IPS-18a (cell line): ENCODE data around the gene TELO2.

ENCODE experiments used
- H3K27ac ChIP-seq: one replicate; pipeline ENCODE4 v1.5.1; 2013; ENCODE audit warnings: low read length
- H3K27me3 ChIP-seq: one replicate; pipeline ENCODE4 v1.6.1; 2013; ENCODE audit warnings: mild to moderate bottlenecking, low read length; ENCODE audit not compliant: control insufficient read depth, insufficient read depth
- H3K36me3 ChIP-seq: one replicate; pipeline ENCODE4 v1.6.1; 2013; ENCODE audit warnings: low read depth, low read length; ENCODE audit not compliant: control insufficient read depth
- H3K4me1 ChIP-seq: one replicate; pipeline ENCODE4 v1.6.1; 2013; ENCODE audit warnings: low read depth, low read length; ENCODE audit not compliant: control insufficient read depth
- H3K4me3 ChIP-seq: one replicate; pipeline ENCODE4 v1.5.1; 2013; ENCODE audit warnings: low read length
- H3K9ac ChIP-seq: one replicate; pipeline ENCODE4 v1.6.1; 2013; ENCODE audit warnings: mild to moderate bottlenecking, low read length, moderate library complexity
- H3K9me3 ChIP-seq: one replicate; pipeline ENCODE4 v1.6.1; 2013; ENCODE audit warnings: low read depth, low read length; ENCODE audit not compliant: control insufficient read depth

Gene TELO2

DNA sequence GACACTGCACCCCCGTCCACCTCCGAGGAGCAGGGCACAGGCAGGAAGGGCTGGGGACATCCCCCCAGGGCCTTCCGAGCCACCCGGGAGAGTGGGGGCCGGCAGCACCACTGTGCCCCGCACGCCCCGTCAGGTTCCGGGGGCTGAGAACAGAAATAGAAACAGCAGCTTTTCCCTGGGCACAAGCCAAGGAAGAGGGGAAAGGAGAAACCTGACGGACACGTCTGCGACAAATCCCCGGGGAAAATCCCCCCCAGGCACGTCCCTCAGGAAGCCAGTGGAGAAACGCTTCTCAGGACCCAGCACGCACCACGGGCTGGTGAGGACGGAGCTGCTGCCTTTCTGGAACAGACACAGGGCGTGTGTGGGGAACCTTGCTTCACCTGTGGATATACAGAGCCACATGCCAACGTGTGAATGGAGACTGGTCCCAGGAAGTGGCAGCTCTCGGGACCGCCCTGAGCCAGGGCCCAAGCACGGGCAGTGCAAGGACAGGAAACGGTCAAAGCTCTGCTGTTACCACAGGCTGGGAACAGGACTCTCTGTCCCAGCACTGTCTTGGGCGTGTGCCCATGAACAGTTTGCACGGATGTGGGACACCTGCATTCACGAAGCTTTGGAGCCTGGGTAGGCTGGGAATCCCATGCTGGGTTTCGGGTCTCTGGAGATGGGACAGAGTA lies 39.1 kb downstream of the TELO2 start:
- Histone ChIP-seq H3K4me1 (no peaks in the 10 kb centered on the region), H3K27ac (no peak overlapping the region)

DNA sequence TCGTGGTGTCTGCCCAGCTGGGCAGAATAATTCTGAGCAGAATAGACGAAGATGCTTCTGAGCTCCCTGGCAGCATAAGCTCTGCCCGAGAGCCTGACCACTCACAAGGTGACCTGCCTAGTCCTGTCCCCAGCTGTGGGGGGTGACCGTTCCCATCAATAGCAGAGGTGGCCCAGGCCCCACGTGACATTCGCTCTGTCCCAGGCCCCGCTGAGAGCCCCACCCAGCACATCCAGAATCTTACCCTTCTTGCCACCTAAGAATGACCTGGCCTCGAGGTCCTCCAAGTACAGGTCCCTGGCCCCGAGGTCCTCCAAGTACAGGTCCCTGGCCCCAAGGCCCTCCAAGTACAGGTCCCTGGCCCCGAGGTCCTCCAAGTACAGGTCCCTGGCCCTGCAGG lies 39.6 kb downstream of the TELO2 start:
- Histone ChIP-seq H3K9me3 (no peaks in the 10 kb centered on the region), H3K36me3 (no peaks in the 10 kb centered on the region), H3K4me3 (no peak overlapping the region), H3K4me1 (no peaks in the 10 kb centered on the region), H3K27me3 (no peaks in the 10 kb centered on the region), H3K27ac (no peak overlapping the region), H3K9ac (no peak overlapping the region)

More for the DNA sequence above, 39.1 kb downstream of the TELO2 start:
- Histone ChIP-seq H3K36me3 (no peaks in the 10 kb centered on the region), H3K27me3 (no peaks in the 10 kb centered on the region), H3K4me3 (no peak overlapping the region), H3K9ac (no peak overlapping the region), H3K9me3 (no peaks in the 10 kb centered on the region)

DNA sequence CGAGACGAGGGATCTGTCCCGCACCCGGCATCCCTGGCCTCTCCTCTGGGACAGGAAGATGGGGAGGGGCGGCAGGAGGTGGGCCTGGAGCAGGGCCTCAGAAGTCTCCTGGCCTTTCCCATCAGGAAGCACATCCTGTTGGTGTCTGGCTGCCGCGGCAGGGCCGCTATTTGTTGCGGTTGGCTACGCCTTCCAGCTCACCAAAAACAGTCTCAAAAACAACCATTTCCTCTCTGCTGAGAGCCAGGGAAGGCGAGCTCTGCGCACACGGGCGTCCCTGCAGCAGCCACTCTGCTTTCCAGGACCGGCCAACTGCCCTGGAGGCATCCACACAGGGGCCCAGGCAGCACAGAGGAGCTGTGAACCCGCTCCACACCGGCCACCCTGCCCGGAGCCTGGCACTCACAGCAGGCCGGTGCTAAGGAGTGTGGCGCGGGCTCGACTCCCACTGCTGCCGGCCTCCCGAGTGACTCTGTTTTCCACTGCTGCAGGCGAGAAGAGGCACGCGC lies 40.3 kb downstream of the TELO2 start, which contains the start of gene TMEM204:
Gene TMEM204, plus strand, starts transcription at position 224 of the 509 bp plus-strand sequence. CDS start 610 bp downstream, outside the sequence.
- no peak within 1 kb of the TSS for H3K4me3 ChIP-seq
- no peaks in the 10 kb centered on the region for H3K4me1 ChIP-seq
- H3K36me3 ChIP-seq, result no peaks in the 10 kb centered on the region
- no peak within 1 kb of the TSS for H3K9ac ChIP-seq
- H3K9me3 ChIP-seq, result no peaks in the 10 kb centered on the region
- H3K27ac ChIP-seq, result no peak within 1 kb of the TSS
- no peaks in the 10 kb centered on the region for H3K27me3 ChIP-seq

DNA sequence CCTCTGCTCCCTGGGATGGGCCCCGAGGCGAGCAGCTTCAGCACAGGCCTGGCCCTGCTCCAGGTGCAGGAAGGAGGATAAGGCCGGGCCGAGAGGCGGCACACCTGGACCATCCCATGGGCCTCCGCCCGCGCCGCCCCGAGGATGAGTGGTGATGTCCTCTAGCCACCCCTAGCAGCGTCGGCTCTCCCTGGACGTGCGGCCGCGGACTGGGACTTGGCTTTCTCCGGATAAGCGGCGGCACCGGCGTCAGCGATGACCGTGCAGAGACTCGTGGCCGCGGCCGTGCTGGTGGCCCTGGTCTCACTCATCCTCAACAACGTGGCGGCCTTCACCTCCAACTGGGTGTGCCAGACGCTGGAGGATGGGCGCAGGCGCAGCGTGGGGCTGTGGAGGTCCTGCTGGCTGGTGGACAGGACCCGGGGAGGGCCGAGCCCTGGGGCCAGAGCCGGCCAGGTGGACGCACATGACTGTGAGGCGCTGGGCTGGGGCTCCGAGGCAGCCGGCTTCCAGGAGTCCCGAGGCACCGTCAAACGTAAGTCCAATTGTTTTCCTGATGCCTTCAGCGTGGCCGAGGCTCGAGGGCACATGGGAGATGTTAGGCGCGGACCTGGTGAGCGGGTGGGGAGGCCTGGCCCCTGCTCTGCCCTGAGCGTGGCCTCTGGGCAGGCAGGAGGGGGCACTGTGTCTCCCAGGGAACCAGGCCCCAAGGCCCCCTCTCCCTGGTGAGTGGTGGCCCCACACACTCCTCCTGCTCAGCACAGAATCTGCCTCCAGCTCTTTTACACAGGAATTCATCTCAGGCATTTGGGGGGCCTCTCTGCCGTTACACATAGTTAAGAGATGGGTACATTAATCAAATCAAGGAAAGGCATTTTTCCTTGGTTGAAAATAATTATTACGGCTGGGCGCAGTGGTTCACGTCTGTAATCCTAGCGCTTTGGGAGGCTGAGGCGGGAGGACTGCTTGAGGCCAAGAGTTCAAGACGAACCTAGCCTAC lies 41.2 kb downstream of the TELO2 start:
- no peaks in the 10 kb centered on the region for H3K4me1 ChIP-seq
- H3K4me3 ChIP-seq, result no peak overlapping the region
- H3K9me3 ChIP-seq, result no peaks in the 10 kb centered on the region
- no peak overlapping the region for H3K27ac ChIP-seq
- no peak overlapping the region for H3K9ac ChIP-seq
- H3K36me3 ChIP-seq, result no peaks in the 10 kb centered on the region
- H3K27me3 ChIP-seq, result no peaks in the 10 kb centered on the region

DNA sequence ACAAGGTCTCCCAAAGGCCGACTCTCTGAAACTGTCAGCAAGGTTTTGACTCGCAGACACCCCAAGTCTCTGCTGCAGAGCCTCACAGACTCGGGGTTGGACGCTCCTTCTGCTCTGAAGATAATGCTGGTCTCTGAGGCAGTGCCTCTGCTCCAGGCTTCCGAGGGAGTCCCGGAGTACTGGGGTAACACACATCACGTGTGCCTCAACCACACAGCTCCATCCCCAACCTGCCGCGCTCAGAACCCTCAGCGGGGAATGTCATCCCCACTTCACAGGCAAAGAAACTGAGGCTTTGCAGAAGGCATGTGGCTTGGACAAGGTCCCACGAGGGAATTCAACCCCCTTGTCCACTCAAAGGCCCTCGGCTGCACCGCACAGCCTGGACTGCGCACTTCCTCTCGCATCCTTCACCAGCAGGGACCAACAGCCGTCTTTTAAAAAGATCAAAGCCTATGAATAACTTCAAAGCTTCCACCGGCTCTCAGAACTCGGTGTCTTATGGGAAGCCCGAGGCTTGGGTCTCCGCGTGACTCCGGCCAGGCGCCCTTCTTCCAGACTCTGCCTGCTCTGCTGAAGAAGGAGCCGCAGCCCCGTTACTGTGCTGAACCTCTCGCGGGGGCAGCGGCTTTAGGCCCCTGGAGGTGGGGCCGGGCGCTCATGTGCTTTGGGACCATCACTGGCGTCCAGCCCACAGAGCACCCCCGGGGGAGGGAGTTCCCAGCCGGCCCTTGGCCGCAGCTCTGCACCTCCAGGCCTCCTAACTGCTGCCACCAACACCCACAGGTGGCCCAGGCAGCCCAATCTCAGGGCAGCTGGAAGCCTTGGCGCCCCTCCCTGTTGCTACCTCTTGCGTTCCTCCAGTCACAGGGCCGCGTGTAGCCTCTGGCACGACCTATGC lies 42.5 kb downstream of the TELO2 start:
- Histone ChIP-seq H3K27me3 (no peaks in the 10 kb centered on the region), H3K9ac (no peak overlapping the region), H3K9me3 (no peaks in the 10 kb centered on the region), H3K27ac (no peak overlapping the region), H3K4me3 (no peak overlapping the region), H3K36me3 (no peaks in the 10 kb centered on the region), H3K4me1 (no peaks in the 10 kb centered on the region)

DNA sequence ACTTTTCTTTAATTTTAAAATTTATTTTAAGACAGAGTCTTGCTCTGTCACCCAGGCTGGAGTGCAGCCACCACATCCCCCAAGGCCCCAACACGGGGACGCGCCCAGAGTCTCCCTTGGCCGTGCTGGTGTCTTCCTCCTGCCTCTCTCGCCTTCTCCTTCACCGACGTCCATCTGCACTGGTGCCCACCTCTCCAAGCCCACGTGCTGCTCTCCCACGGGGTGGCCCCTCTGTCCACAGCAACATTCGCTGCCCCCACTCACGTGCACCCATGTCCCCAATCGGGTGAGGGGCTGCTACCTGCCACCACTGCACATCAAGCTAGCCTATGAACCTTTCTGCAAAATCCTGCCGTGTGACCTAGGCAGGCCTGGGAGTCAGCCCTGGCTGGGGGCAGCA lies 43.4 kb downstream of the TELO2 start:
- Histone ChIP-seq H3K27ac (no peak overlapping the region), H3K9ac (no peak overlapping the region), H3K4me3 (no peak overlapping the region), H3K36me3 (no peaks in the 10 kb centered on the region), H3K9me3 (no peaks in the 10 kb centered on the region), H3K4me1 (no peaks in the 10 kb centered on the region), H3K27me3 (no peaks in the 10 kb centered on the region)

DNA sequence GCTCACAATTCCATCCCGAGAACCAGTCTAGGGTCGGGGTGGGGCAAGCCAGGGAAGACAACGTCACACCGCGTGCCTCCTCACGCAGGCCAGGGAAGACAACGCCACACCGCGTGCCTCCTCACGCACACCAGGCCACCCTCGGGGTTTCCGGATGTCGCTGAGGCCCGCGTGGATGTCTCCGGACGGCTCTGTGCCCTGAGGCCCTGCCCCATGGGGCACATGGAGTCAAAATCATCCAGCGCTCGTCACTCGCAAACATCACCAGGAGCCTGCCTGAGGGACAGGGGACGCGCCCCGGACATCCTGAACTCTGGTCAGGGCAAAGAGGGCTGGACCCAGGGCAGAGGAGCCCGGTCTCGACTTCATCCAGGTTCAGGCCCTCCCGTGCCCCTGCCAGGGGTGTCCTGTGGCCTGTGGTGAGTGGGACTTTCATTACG lies 44.0 kb downstream of the TELO2 start:
- H3K27ac ChIP-seq, result no peak overlapping the region
- H3K4me3 ChIP-seq, result no peak overlapping the region
- H3K36me3 ChIP-seq, result no peaks in the 10 kb centered on the region
- H3K9ac ChIP-seq, result no peak overlapping the region
- no peaks in the 10 kb centered on the region for H3K27me3 ChIP-seq
- no peaks in the 10 kb centered on the region for H3K4me1 ChIP-seq
- no peaks in the 10 kb centered on the region for H3K9me3 ChIP-seq

DNA sequence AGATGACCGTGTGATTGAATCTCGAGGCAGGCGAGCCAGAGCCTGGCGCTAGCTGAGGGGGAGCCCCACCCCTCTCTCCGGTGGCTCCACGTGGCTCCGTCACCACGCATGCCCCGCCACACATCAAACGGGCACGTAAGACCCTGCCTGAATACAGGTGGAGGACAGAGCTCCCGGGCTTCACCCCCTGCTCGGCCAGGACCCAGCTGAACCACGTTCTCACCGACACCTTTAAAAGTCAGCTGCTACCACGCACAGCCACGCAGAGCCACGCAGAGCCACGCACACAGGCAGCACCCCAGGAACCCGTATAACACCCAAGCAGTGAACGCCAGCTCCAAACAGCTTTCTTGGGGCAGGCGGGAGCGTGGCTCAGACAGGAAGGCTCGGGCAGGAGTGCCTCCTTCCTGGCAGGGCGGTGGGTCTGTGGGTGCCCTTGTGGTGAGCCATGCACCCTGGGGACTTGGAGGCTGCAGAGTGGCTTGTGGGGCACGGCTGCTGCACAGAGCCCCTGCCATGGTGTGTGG lies 44.7 kb downstream of the TELO2 start:
- Histone ChIP-seq H3K9ac (no peak overlapping the region), H3K27me3 (no peaks in the 10 kb centered on the region), H3K4me1 (no peaks in the 10 kb centered on the region), H3K9me3 (no peaks in the 10 kb centered on the region), H3K27ac (no peak overlapping the region), H3K36me3 (no peaks in the 10 kb centered on the region), H3K4me3 (no peak overlapping the region)

DNA sequence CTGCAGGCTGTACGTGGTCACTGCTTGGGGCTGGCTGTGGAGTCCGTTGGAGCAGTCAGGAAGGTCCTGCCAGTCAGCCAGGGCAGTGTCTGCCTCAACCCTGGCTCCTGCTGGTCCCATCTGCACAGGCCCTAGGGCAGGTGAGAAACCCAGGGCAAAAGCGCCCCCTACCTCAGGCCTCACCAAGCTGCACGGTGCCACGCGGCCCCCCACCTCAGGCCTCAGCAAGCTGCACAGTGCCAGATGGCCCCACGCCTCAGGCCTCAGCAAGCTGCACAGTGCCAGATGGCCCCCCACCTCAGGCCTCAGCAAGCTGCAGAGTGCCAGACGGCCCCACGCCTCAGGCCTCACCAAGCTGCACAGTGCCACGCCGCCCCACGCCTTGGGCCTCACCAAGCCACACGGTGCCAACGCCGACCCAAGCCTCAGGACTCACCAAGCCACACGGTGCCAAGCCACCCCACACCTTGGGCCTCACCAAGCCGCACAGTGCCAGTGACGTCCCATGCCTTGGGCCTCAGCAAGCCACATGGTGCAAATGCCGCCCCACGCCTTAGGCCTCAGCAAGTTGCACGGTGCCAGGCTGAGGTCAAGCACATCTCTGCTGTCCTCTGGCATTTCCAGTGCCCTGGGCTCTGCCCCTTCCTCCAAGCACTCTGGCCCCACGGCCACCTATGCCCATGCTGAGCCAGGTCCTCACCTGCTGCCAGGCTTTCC lies 45.8 kb downstream of the TELO2 start:
- no peaks in the 10 kb centered on the region for H3K4me1 ChIP-seq
- H3K27me3 ChIP-seq, result no peaks in the 10 kb centered on the region
- H3K27ac ChIP-seq, result no peak overlapping the region
- H3K36me3 ChIP-seq, result no peaks in the 10 kb centered on the region
- H3K9ac ChIP-seq, result no peak overlapping the region
- no peaks in the 10 kb centered on the region for H3K9me3 ChIP-seq
- no peak overlapping the region for H3K4me3 ChIP-seq

DNA sequence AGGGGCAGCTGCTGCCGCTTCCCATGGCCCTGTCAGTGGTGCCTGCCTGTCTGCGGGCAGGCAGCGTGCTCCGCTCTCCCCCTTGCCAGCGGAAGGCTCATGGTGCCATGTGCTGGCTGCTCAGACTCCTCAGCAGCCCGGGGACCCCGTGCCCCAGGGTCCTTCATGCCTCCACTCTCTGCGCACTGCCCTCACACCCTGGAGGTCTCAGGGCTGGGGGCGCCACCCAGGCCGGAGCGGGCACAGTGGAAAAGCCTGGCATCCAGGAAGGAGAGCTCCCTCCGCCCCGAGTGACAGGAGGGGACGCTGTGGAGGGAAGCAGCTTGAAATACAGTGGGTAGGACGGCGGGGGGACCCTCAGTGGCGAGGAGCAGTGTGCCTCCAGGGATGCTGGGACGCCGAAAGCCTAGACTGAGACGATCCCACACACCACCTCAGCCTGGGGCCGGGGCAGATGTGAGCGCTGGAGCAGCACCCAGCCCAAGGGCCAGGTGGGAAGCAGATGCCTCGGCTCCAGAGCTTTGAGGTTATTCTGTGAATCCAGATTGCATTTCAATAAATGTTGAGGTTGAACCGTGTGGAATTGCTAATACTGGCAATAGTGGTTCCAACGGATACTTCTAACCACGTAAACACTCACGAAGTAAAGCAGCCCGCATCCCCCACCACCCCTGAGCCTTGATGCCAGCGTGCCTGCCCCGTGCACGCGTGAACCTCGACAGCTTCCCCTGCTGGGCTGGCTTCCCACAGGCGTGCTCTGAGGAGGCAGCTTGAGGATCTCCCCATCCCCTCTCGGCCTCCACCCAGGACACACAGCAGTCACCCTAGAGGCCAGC lies 46.8 kb downstream of the TELO2 start:
- Histone ChIP-seq H3K9me3 (no peaks in the 10 kb centered on the region), H3K36me3 (no peaks in the 10 kb centered on the region), H3K9ac (no peak overlapping the region), H3K27me3 (no peaks in the 10 kb centered on the region), H3K27ac (no peak overlapping the region), H3K4me3 (no peak overlapping the region), H3K4me1 (no peaks in the 10 kb centered on the region)
